ENCODE measurements around the gene CD74.

GRCh38 chr5:150356575-150357294 lies 56.0 kb downstream of the CD74 start:
- no peak for TF ChIP-seq EZH2 (IDR thresholded peaks at IDR 0.05; ENCODE audit: insufficient read depth, low read length)
- no peak for TF ChIP-seq CTCF (IDR thresholded peaks at IDR 0.05; ENCODE audit: insufficient read depth, low read depth, low read length)

Data from astrocyte (in vitro differentiated cells and primary cell).